GM18526 (cell line): Measurements from ENCODE around the gene WT1.

ENCODE experiments used
- POLR2A ChIP-seq: IDR thresholded peaks from 3 replicates; pipeline ENCODE4 v1.6.1; 2011; ENCODE audit not compliant: insufficient read length; ENCODE audit errors: extremely low read depth

WT1 gene

DNA sequence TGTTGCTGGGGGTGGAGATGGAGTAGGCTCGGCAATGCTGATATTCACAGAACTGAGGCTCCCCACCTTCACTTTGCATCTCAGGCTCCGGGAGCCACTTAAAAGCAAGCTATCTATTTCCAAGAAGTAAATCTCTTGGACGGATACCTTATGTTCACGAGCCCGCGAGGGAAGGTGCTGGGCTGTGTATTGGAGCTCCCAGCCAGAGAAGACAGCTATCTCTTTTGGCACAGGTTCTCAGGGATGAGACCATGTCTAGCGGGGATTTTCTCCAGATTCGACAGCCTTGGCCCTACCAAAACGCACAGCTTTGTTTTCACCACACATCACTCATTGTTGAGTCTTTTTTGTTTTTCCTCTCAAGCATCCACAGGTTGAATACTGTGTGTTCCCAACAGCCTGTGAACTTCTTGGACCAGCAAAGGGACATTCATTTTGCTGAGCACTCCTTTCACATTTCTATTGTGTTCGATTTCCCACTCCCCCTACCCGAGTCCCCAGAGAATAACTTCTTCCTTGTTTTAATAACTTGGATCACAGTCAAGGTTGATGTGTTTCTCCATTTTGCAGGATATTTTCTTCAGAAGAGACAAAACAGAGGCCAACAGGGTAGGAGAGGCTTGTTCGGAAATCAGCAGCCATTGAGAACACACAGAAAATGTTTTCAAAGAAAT lies 23.3 kb downstream of the WT1 start:
- TF ChIP-seq POLR2A = no peak

DNA sequence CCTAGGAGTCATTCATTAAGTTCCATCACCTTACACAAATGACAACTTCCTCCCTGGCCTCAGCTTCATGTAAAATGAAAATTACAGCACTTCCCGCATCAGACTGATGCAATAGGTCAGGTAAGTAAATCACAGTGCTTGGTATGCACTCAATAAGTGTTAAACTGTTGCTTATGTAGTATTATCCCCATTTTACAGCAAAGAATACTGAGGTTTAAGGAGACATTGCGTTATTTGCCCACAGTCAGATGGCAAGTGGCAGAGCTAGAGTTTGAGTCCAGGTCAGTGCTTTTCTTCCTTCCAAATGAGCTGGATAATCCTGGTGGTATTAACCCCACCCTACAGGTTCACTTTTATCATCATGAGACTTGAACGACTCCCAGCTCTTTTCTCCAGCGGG lies 29.7 kb downstream of the WT1 start:
- no peak for TF ChIP-seq POLR2A

DNA sequence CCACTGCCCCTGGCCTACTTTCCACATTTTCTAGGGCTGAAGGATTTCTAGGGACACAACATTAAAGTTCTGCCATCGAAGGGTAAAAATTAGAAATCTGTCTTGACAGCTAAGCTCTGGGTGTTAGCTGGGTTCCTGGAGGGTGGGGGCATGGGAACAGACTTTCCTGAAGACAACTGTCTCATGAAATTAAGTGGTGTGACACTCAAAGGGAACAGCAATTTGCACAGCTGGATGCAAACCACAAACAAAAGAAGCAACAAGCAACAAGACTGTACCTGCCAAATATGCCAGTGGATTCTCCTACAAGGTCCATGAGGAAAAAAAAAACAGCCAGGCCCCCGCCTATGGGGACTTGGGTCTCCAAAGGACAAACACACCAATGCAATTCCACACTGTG lies 32.5 kb downstream of the WT1 start:
- TF ChIP-seq POLR2A = no peak

DNA sequence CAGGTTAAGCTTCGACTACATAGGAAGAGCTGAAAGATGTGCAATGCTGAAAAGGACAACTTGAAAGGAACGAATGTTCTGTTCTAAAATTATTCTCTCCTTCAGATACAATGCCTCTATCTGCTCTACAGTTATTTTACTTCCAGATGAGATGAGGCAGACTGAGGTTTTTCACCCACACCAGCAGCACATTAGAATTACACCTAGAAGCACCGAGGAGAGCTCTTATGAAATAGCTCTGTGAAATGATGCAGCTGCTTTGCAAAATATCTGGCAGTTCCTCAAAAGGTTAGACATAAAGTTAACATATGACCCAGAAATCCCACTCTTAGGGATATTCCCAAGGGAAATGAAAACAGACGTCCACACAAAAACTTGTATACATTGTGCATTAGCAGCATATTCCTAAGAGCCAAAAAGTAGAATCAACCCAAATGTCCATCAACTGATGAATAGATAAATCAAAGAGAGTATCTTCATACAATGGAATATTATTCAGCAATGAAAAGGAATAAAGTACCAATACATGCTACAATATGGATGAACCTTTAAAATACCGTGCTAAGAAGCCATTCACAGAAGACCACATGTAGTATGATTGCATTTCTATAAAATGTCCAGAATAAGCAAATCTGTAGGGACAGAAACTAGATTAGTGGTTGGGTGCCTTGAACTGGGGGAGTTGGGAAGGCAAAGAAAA lies 34.5 kb downstream of the WT1 start:
- no peak for TF ChIP-seq POLR2A

DNA sequence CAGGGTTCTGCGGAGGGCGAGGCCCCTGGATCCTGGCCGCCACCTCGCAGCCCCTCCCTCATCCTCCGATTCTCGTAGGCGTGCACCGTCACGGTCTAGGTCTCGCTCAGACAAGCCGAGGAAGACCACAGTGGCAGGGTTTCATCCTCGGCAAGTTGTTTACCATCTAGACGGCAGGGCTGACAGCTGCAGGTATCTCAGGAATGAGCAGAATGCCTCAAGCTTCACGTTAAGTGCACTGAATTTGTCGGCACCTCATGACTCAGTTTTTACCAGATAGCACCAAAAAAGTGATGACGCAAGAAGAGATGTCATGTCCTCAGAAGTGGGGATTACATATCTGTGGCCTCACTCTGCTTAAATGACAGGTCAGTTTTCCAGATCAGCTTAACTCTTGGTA lies 35.1 kb downstream of the WT1 start:
- no peak for TF ChIP-seq POLR2A

DNA sequence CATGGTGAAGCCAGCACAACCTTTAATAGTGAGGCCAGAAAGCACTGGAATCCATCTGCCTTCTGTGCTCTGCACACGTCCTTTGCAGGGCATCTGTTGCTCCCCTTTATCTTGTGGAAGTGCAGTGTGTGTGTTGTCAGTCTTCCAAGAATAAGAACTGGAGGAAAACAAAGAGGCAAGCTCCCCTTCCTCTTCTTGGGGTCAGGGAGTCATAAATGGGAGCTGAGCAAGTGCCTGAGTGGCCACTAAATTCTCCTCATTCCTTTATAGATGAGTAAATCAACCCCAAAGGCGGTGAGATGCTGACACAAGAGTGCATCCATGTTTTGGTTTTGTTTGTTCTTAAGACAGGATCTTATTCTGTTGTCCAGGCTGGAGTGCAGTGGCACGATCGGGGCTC lies 38.3 kb downstream of the WT1 start:
- no peak for TF ChIP-seq POLR2A

DNA sequence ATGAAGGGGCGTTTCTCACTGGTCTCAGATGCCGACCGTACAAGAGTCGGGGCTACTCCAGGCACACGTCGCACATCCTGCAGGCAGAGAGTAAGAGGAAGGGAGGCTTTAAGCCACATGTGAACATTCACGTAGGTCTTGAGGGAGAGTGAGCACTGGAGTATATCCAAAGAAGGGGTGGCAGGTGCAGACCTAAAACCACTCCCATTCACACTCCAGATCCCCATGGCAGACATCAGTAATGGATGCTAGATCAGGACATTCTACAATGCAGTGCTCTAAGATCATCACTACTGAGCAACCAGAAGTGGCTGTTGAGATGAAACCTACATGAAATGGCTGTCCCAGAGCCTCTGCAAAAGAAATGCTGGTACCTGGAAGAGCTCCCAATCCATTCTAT lies 39.0 kb downstream of the WT1 start:
- TF ChIP-seq POLR2A = no peak

DNA sequence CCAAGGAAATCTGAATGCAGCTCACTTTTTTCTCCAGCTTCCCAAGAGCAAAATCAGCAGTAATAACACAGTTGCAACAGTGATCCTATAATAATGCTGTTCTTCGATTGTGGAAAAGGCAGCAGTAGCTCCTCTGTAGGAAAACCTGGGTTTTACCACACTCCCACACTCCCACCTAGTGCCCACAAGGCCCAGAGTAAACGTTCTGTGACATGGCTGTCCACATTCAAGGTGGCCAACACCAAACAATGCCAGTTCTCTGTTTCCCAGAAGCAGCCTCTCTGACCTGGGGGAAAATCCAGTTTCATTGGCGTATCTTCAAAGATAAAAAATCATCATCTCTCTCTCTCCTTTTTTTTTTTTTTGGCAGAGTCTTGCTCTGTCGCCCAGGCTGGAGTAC lies 40.2 kb downstream of the WT1 start:
- TF ChIP-seq POLR2A = no peak

DNA sequence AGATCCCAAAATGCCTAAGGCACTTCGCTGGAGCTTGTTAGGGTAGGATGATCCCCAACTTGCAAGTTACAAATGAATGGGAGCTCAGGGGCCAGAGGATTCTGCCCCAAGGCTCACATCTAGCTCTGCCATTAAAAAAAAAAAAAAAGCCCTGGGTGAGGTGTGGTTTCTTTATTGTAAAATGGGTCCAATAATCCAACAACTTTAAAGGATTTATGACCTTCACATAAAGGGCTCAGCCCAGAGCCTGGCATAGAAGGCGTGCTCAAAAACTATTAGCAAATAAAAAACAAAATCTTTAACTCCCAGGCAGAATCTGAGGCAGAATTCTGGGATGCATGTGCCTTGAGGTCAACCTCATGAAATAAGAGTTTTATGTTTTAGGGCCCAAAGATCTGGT lies 42.5 kb downstream of the WT1 start:
- no peak for TF ChIP-seq POLR2A

DNA sequence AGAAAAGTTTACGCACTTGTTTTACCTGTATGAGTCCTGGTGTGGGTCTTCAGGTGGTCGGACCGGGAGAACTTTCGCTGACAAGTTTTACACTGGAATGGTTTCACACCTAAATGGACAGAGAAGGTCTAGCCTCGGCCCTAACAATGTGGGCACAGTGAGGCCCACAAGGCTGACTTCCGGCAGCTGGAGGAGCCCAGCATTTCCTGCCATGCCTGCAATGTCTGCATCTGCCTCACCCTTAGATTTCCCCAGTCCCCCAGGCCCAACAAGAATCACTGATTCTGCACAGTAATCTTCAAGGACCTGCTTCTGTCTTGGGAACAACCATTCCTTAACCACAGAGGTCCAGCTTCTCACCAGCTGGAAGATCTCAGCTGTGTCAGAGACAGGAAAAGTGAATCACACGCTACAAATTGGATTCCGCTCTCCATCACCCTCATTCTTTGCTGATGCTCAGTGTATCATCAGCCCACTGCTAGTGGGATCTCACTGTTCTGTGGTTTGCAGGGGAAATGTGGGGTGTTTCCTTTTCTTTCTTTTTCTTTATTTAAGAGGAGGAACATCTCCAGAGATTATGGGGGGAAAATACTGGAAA lies 43.3 kb downstream of the WT1 start:
- no peak for TF ChIP-seq POLR2A

DNA sequence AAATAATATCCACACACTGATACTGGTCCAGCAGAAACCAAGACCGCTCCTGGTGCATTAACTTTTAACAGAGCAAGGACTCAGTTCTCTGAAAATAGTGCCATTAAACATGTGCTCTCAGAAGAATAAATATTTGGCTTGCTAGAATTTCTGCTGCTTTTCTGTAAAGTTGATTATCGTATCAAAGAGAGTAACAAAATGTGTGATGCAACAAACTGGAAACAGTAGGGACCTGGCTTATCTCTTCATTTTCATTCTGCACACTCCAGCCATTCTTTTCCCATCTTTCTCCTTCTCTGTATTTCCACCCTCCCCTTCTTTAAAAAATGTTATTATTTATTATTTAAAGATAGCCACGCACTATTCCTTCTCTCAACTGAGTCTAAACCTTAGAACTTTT lies 43.9 kb downstream of the WT1 start:
- no peak for TF ChIP-seq POLR2A

DNA sequence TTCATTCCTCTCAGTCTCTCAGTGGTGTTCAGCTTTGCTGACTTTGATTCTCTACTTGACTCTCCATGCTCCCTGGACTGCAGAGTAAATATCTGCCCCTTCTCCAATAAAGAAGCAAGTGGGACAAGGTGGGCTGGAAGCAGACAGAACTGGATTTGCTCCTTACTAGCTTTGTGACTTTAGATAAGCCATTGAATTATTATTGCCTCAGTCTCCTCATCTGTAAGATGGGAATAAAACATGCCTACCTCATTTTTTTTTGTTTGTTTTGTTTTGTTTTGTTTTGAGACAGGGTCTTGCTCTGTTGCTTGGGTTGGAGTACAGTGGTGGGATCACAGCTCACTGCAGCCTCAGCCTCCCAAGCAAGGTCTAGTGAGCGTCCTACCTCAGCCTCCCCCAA lies 44.6 kb downstream of the WT1 start:
- no peak for TF ChIP-seq POLR2A

DNA sequence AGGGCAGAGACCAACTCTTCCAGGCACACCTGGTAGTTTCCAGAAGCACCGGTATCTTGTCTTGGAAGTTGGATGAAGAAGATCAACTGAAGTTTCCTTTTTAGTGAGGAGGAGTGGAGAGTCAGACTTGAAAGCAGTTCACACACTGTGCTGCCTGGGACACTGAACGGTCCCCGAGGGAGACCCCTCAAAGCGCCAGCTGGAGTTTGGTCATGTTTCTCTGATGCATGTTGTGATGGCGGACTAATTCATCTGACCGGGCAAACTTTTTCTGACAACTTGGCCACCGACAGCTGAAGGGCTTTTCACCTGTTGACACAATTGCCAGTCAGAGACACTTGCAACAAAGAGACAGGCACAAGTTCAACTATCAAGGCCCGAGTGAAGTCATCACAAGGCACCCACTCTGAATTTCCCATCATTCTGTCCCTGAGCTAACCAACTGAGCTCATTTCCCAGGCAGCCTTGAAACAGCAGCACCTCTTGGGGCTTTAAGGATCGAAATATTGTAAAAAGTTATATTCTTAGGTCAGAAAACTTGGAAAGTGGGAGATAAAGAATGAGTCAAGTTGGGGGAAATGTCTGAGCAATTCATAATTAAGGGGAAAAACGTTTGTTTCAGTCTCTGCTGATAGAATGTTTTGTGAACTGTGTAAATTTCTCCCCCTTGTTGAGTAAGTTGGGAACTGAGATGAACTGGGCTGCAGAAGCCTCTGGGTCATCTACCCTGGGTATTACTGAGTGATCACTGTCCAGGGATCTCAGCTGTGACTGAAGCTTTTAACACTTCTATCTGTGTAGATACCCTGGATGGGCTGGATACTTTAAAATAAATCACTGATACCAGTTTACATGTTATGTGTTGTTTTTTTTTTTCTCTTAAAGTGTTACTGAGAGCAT lies 46.2 kb downstream of the WT1 start:
- TF ChIP-seq POLR2A = no peak

DNA sequence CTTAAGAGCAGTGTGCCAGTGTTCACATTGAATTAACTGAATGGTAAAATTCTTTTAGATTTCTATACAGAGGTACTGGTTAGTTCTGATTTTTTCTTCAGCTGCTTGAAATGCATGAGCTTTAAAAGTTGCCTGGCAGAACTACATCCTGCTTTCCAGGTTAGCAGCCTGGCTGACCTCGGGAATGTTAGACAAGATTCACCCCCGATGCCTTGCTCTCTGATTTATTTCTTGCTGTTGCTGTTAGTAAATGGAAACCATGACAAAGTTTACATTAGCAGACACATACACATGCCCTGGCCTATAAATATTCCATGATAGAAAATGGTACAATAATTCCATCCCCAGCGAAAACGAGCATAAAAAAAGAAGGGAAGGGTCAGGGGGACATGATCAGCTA lies 47.0 kb downstream of the WT1 start:
- TF ChIP-seq POLR2A = no peak

DNA sequence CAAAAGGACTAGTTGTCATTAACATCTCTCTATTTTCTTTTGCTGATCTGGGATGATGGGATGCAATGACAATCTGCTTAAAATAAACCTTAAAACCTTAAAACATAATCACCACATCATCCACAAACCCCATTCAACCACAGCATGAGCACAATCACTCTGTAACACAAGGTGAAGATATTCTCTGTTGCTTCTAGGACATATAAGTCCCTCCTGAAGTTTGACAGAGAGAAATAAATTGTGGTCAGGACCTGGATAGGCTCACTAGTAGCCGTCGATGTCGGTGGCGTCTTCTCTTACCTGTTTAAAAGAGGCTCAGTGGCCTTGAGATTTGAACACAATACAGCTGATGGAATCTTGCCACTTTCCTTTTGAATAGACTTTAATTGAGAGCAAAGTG lies 47.9 kb downstream of the WT1 start:
- no peak for TF ChIP-seq POLR2A
